ENCODE results near the gene C3orf52. TPM values are rescaled to one million over a fixed set of nuclear protein-coding genes. Genes with fewer than 3 reads are reported as not detected.

Gene C3orf52
- total and polyA plus RNA-seq, 3 donors from 2014 or later, result 5.7 to 13.2 (median 6.8) TPM

DNA sequence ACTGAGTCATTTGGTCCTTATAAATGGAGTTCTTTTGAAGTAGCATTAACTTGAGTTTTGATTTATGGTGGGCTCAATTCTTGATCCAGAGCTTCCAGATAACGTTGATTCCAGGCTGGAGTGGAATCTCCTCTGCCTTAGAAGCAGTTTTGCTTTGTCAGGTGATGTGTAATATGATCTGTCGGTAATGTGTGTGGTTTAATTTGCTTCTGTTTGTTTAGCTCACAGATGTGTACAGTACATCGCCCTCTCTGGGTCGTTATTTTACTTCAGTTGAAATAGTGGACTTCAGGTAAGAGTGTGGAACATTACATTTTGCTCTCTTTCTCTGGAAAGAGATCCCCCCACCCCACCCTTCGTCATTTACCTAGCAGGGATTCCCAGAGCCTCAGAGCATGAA is 23.1 kb downstream of the C3orf52 start:
- intact Hi-C loops (cut with DNase I; ENCODE audit: low total_unique reads), result no loop called here
- WGBS, 2 donors, result 65 to 70% methylated on average over 5 of the region's 5 CpGs
- Histone ChIP-seq H3K4me1 (no peaks in the 10 kb centered on the region), H3K36me3 (ENCODE audit: low read depth, missing control alignments) (no peaks in the 10 kb centered on the region), H3K27me3 (no peaks in the 10 kb centered on the region), H3K9me3 (no peaks in the 10 kb centered on the region), H3K4me3 (no peak overlapping the region), H3K27ac (no peak overlapping the region)
- TF ChIP-seq POLR2A (IDR thresholded peaks at IDR 0.05) (no peak), CTCF (IDR thresholded peaks at IDR 0.05) (no peak)
- no peak for DNase-seq

DNA sequence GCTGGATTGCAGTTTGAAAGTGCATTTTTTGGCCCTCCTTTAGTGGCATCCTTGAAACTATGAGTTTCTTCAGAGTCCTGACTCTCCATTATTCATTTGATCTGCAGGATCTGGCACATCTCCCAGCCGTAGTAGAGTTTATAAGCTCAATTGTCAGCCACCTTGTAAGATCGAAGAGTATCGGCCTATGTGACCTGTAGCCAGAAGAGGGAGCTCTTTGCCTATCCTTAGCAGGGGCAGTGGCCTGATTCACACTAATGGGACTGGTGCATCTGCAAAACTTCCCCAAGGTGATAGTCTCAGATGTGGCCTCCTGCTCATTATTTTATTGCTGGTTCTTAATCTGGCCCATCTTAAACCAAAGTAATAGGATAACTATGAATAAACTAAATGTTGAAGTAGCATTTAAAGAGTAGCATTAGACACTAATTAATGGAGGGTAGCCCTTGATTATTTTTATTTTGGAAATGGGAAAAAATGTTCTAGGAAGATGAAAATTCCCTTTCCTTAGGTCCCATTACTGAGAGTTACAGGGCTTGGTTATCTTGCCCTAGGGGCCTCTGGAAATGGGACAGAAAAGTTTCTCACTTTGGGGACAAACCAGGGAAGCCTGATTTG is 25.7 kb downstream of the C3orf52 start:
- Histone ChIP-seq H3K4me3 (no peak overlapping the region), H3K9me3 (no peaks in the 10 kb centered on the region), H3K27ac (no peak overlapping the region), H3K4me1 (no peaks in the 10 kb centered on the region), H3K27me3 (no peaks in the 10 kb centered on the region), H3K36me3 (ENCODE audit: low read depth, missing control alignments) (no peaks in the 10 kb centered on the region)
- 46 to 56% methylated on average over 3 of the region's 3 CpGs for WGBS, 2 donors
- intact Hi-C loops (cut with DNase I; ENCODE audit: low total_unique reads), result no loop called here
- no peak for TF ChIP-seq POLR2A (IDR thresholded peaks at IDR 0.05)
- TF ChIP-seq CTCF (IDR thresholded peaks at IDR 0.05), result peak; percentile 28 to 52 (median 39)
- peak; percentile 78 for DNase-seq

DNA sequence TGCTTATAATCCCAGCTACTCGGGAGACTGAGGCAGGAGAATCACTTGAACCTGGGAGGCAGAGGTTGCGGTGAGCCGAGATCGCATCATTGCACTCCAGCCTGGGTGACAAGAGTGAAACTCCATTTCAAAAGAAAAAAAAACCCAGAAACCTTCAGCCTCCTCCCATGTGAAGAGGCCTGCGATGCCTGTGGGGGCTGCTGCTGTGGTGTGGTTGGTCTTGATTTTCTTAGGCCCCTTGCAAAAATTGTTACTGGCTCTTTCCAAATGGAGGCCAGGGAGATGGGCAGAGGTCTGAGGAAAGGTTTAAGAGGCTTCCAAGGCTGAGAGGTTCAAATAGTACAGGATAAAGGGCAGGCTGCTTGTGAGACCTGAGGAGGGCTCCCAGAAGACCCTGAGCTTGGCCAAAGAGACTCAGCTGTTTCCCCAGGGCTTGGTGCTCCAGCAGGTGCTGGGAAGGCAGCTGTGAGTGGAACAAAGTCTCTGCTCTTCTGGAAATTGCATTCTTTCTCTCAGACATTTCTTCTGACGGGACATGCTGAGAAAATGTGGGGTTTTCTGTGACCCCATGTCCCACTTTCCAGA is 28.5 kb downstream of the C3orf52 start:
- Histone ChIP-seq H3K4me1 (peaks cover 6% of the 10 kb centered on the region), H3K9me3 (no peaks in the 10 kb centered on the region), H3K4me3 (no peak overlapping the region), H3K27ac (no peak overlapping the region), H3K36me3 (ENCODE audit: low read depth, missing control alignments) (no peaks in the 10 kb centered on the region), H3K27me3 (no peaks in the 10 kb centered on the region)
- intact Hi-C loops (cut with DNase I; ENCODE audit: low total_unique reads), result no loop called here
- WGBS, 2 donors, result 96 to 99% methylated on average over 6 of the region's 6 CpGs
- DNase-seq, result no peak
- TF ChIP-seq POLR2A (IDR thresholded peaks at IDR 0.05), result no peak
- TF ChIP-seq CTCF (IDR thresholded peaks at IDR 0.05), result no peak

DNA sequence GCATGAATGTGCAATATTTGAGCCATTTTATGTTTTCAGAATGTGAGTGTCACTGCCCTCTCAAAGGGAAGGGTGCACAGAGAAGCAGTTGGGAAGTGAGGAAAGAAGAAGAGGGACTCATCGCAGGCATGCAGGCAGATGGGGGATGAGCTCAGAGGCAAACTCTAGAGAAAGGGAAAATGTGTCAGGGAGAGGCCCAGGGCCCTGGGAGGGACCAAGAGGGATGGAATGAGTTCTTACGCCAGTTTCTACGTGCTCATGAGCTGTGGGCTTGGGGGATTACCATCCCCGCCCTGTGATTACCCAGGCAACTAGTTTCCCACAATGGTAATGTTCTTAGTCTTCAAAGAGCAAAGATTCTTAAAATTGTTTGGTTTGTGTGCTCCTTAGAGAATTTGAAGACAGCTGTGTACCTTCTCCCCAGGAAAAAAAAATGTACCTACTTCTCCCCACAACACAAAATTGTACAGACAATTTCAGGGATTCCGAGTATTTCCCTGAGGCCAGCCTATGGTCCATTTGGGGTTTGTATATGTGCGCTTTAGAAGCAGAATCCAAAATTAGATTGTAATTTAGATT is 29.1 kb downstream of the C3orf52 start:
- WGBS, 2 donors, result 93 to 94% methylated on average over 6 of the region's 6 CpGs

More for the DNA sequence above, 29.1 kb downstream of the C3orf52 start:
- intact Hi-C loops (cut with DNase I; ENCODE audit: low total_unique reads), result no loop called here
- no peak for DNase-seq
- Histone ChIP-seq H3K27ac (no peak overlapping the region), H3K27me3 (no peaks in the 10 kb centered on the region), H3K4me3 (no peak overlapping the region), H3K9me3 (no peaks in the 10 kb centered on the region), H3K36me3 (ENCODE audit: low read depth, missing control alignments) (no peaks in the 10 kb centered on the region), H3K4me1 (peaks cover 11% of the 10 kb centered on the region)
- TF ChIP-seq POLR2A (IDR thresholded peaks at IDR 0.05), result no peak
- TF ChIP-seq CTCF (IDR thresholded peaks at IDR 0.05), result no peak
